ENCODE measurements around the gene ILF2.

DNA sequence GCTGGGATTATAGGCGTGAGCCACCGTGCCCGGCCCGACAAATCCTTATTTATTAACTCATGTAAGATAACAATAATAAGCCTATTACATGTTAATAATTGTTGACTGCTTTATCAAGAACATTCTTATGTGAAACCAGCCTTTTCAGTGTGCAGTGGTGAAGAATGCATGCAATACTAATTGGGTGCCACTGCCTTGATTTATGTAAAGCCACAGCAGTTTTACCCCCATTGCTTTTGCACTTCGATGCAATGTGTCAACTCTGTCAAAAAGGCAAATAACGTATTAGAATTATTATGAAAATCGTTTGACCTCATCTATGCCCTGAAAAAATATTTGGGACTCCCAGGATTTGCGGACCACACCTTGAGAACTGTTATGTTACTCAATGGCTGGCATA is 25.9 kb upstream of the ILF2 start:
- TF ChIP-seq POLR2A (IDR thresholded peaks at IDR 0.05) = no peak
- TF ChIP-seq, protein P1, sequence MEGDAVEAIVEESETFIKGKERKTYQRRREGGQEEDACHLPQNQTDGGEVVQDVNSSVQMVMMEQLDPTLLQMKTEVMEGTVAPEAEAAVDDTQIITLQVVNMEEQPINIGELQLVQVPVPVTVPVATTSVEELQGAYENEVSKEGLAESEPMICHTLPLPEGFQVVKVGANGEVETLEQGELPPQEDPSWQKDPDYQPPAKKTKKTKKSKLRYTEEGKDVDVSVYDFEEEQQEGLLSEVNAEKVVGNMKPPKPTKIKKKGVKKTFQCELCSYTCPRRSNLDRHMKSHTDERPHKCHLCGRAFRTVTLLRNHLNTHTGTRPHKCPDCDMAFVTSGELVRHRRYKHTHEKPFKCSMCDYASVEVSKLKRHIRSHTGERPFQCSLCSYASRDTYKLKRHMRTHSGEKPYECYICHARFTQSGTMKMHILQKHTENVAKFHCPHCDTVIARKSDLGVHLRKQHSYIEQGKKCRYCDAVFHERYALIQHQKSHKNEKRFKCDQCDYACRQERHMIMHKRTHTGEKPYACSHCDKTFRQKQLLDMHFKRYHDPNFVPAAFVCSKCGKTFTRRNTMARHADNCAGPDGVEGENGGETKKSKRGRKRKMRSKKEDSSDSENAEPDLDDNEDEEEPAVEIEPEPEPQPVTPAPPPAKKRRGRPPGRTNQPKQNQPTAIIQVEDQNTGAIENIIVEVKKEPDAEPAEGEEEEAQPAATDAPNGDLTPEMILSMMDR (IDR thresholded peaks at IDR 0.05 in 4 of 5, conservative IDR thresholded peaks at IDR 0.05 in 1 of 5) = no peak
